NCI-H1417 treated with DMSO at 0.1 percent for 48 hours (cell line): Measurements from ENCODE around the gene SLC26A11.

Experiments used
- DNase-seq: peaks from one replicate; lab custom pipeline; 2025; lab: John Stamatoyannopoulos, UW

The SLC26A11 gene

GRCh38 chr17:80220054-80220735 is at the start of gene SLC26A11, which contains the start of gene SGSH:
Gene SLC26A11 (plus strand): TSS chr17:80220427. CDS start chr17:80221561, 1,134 bp downstream.
Gene SGSH (minus strand): TSS chr17:80220333. CDS start chr17:80220313, 20 bp downstream.
- no peak for DNase-seq

- no peak for DNase-seq
These were observed 48.5 kb upstream of the SLC26A11 start for GRCh38 chr17:80171681-80172080.

- DNase-seq: no peak
These were observed 47.1 kb upstream of the SLC26A11 start for GRCh38 chr17:80173126-80173525.

- DNase-seq: no peak
These were observed 46.3 kb upstream of the SLC26A11 start for GRCh38 chr17:80173916-80174315.

- no peak for DNase-seq
These were observed 43.5 kb upstream of the SLC26A11 start for GRCh38 chr17:80176757-80177156.

- DNase-seq: no peak
These were observed 42.1 kb upstream of the SLC26A11 start for GRCh38 chr17:80177986-80178595.

GRCh38 chr17:80180192-80180591 is 40.0 kb upstream of the SLC26A11 start:
- DNase-seq: no peak

GRCh38 chr17:80181431-80181830 is 38.8 kb upstream of the SLC26A11 start:
- DNase-seq: no peak

- no peak for DNase-seq
These were observed 37.9 kb upstream of the SLC26A11 start for GRCh38 chr17:80182118-80182844.

GRCh38 chr17:80182845-80183223 is 37.4 kb upstream of the SLC26A11 start:
- no peak for DNase-seq

GRCh38 chr17:80183581-80184422 is 36.4 kb upstream of the SLC26A11 start:
- no peak for DNase-seq

GRCh38 chr17:80184423-80184714 is 35.9 kb upstream of the SLC26A11 start:
- no peak for DNase-seq

- DNase-seq: no peak
These were observed 34.3 kb upstream of the SLC26A11 start for GRCh38 chr17:80185968-80186367.

- DNase-seq: no peak
These were observed 33.1 kb upstream of the SLC26A11 start for GRCh38 chr17:80187090-80187489.

GRCh38 chr17:80187515-80187941 is 32.7 kb upstream of the SLC26A11 start:
- DNase-seq: no peak

- no peak for DNase-seq
These were observed 30.6 kb upstream of the SLC26A11 start for GRCh38 chr17:80189611-80190010.

GRCh38 chr17:80190716-80191115 is 29.5 kb upstream of the SLC26A11 start:
- no peak for DNase-seq

GRCh38 chr17:80191192-80191591 is 29.0 kb upstream of the SLC26A11 start:
- DNase-seq: no peak

- no peak for DNase-seq
These were observed 28.2 kb upstream of the SLC26A11 start for GRCh38 chr17:80191865-80192661.

- no peak for DNase-seq
These were observed 25.1 kb upstream of the SLC26A11 start for GRCh38 chr17:80195141-80195540.
